Measurements from ENCODE around the gene SEC16B. TPM values are rescaled to one million over a fixed set of nuclear protein-coding genes. Genes with fewer than 3 reads are reported as not detected.

The SEC16B gene
- total and polyA plus RNA-seq, 2 donors (not counting 1 experiment from before 2014, with no cell fraction given), result 2.7 to 3.1 TPM

- Histone ChIP-seq H3K79me2 (ENCODE audit: control insufficient read depth, insufficient read depth, low read length) (no peaks in the 10 kb centered on the region), H3K4me1 (ENCODE audit: control insufficient read depth, extremely low read depth, insufficient read depth, low read length) (no peaks in the 10 kb centered on the region), H3K4me2 (ENCODE audit: extremely low read depth, insufficient read depth, low read length) (no peak overlapping the region), H3K9me3 (ENCODE audit: control insufficient read depth, insufficient read depth, low read depth, low read length) (no peaks in the 10 kb centered on the region), H3K36me3 (ENCODE audit: control insufficient read depth, insufficient read depth, low read length) (no peaks in the 10 kb centered on the region), H4K20me1 (ENCODE audit: control insufficient read depth, extremely low read depth, insufficient read depth, low read length) (no peaks in the 10 kb centered on the region), H3K4me3 (replicated peaks in 1 of 4; ENCODE audit: control extremely low read depth in 1 of 4, insufficient read depth in 1 of 4, low read depth in 3 of 4, low read length in 4 of 4) (no peak overlapping the region), H3K9ac (ENCODE audit: insufficient read depth, low read length) (no peak overlapping the region), H2AFZ (ENCODE audit: low read length) (no peak overlapping the region), H3K27ac (ENCODE audit: insufficient read depth, low read length) (no peak overlapping the region), H3K27me3 (ENCODE audit: control insufficient read depth, insufficient read depth, low read length) (no peaks in the 10 kb centered on the region)
- peak; percentile 42 to 70 for DNase-seq (ENCODE audit: low read depth in 2 of 2)
- TF ChIP-seq EZH2 (IDR thresholded peaks at IDR 0.05; ENCODE audit: low read length, missing control alignments), result no peak
- peak; percentile 83 to 88 for TF ChIP-seq CTCF (conservative IDR thresholded peaks at IDR 0.05 in 1 of 2, IDR thresholded peaks at IDR 0.05 in 1 of 2; ENCODE audit: low read depth in 1 of 2, low read length in 2 of 2)
Observed at GRCh38 chr1:177945943-177946650, 23.8 kb downstream of the SEC16B start.

- H3K27me3 ChIP-seq (ENCODE audit: control insufficient read depth, insufficient read depth, low read length), result no peaks in the 10 kb centered on the region
- H2AFZ ChIP-seq (ENCODE audit: low read length), result no peak overlapping the region
- no peak overlapping the region for H3K4me2 ChIP-seq (ENCODE audit: extremely low read depth, insufficient read depth, low read length)
- H3K4me3 ChIP-seq (replicated peaks in 1 of 4; ENCODE audit: control extremely low read depth in 1 of 4, insufficient read depth in 1 of 4, low read depth in 3 of 4, low read length in 4 of 4), result no peak overlapping the region
- H3K27ac ChIP-seq (ENCODE audit: insufficient read depth, low read length), result no peak overlapping the region
- no peaks in the 10 kb centered on the region for H3K36me3 ChIP-seq (ENCODE audit: control insufficient read depth, insufficient read depth, low read length)
- DNase-seq (ENCODE audit: low read depth in 2 of 2), result no peak
- H4K20me1 ChIP-seq (ENCODE audit: control insufficient read depth, extremely low read depth, insufficient read depth, low read length), result no peaks in the 10 kb centered on the region
- H3K9ac ChIP-seq (ENCODE audit: insufficient read depth, low read length), result no peak overlapping the region
- no peaks in the 10 kb centered on the region for H3K9me3 ChIP-seq (ENCODE audit: control insufficient read depth, insufficient read depth, low read depth, low read length)
- no peaks in the 10 kb centered on the region for H3K4me1 ChIP-seq (ENCODE audit: control insufficient read depth, extremely low read depth, insufficient read depth, low read length)
- TF ChIP-seq CTCF (conservative IDR thresholded peaks at IDR 0.05 in 1 of 2, IDR thresholded peaks at IDR 0.05 in 1 of 2; ENCODE audit: low read depth in 1 of 2, low read length in 2 of 2) (no peak), EZH2 (IDR thresholded peaks at IDR 0.05; ENCODE audit: low read length, missing control alignments) (no peak)
- H3K79me2 ChIP-seq (ENCODE audit: control insufficient read depth, insufficient read depth, low read length), result no peaks in the 10 kb centered on the region
Observed at GRCh38 chr1:177944016-177944949, 25.6 kb downstream of the SEC16B start.

- no peak for TF ChIP-seq CTCF (conservative IDR thresholded peaks at IDR 0.05 in 1 of 2, IDR thresholded peaks at IDR 0.05 in 1 of 2; ENCODE audit: low read depth in 1 of 2, low read length in 2 of 2)
- TF ChIP-seq EZH2 (IDR thresholded peaks at IDR 0.05; ENCODE audit: low read length, missing control alignments), result no peak
- H3K27ac ChIP-seq (ENCODE audit: insufficient read depth, low read length), result no peak overlapping the region
- H3K36me3 ChIP-seq (ENCODE audit: control insufficient read depth, insufficient read depth, low read length), result no peaks in the 10 kb centered on the region
- no peak overlapping the region for H3K4me2 ChIP-seq (ENCODE audit: extremely low read depth, insufficient read depth, low read length)
- H4K20me1 ChIP-seq (ENCODE audit: control insufficient read depth, extremely low read depth, insufficient read depth, low read length), result no peaks in the 10 kb centered on the region
- H3K79me2 ChIP-seq (ENCODE audit: control insufficient read depth, insufficient read depth, low read length), result no peaks in the 10 kb centered on the region
- H3K4me1 ChIP-seq (ENCODE audit: control insufficient read depth, extremely low read depth, insufficient read depth, low read length), result no peaks in the 10 kb centered on the region
- H3K9me3 ChIP-seq (ENCODE audit: control insufficient read depth, insufficient read depth, low read depth, low read length), result no peaks in the 10 kb centered on the region
- no peak overlapping the region for H3K9ac ChIP-seq (ENCODE audit: insufficient read depth, low read length)
- no peak for DNase-seq (ENCODE audit: low read depth in 2 of 2)
- H2AFZ ChIP-seq (ENCODE audit: low read length), result no peak overlapping the region
- no peaks in the 10 kb centered on the region for H3K27me3 ChIP-seq (ENCODE audit: control insufficient read depth, insufficient read depth, low read length)
- no peak overlapping the region for H3K4me3 ChIP-seq (replicated peaks in 1 of 4; ENCODE audit: control extremely low read depth in 1 of 4, insufficient read depth in 1 of 4, low read depth in 3 of 4, low read length in 4 of 4)
Observed at GRCh38 chr1:177941976-177942375, 27.9 kb downstream of the SEC16B start.

All from fibroblast of lung (primary cell).